ENCODE results near the gene SCARB1. TPM values are rescaled to one million over a fixed set of nuclear protein-coding genes. Genes with fewer than 3 reads are reported as not detected.

SCARB1 gene
- total RNA-seq, 1 donor from 2014 or later = 4.3 TPM

- Mint-ChIP-seq H3K27me3 (ENCODE audit: insufficient read depth, low read depth) (peaks cover 2% of the 10 kb centered on the region), H3K4me3 (no peak overlapping the region), H3K4me1 (peaks cover 17% of the 10 kb centered on the region), H3K27ac (no peak overlapping the region), H3K9me3 (no peaks in the 10 kb centered on the region), H3K36me3 (peaks cover 8% of the 10 kb centered on the region)
- no peaks in the 10 kb centered on the region for H3K27me3 ChIP-seq
- no peak overlapping the region for H2AFZ ChIP-seq (replicated peaks)
- no peak overlapping the region for H3K4me2 ChIP-seq
- no peak overlapping the region for H3K4me3 ChIP-seq
- H3K4me1 ChIP-seq = peaks cover 13% of the 10 kb centered on the region
- no peak for DNase-seq (ENCODE audit: low spot score)
- H3K36me3 ChIP-seq = no peaks in the 10 kb centered on the region
- H4K20me1 ChIP-seq (ENCODE audit: low read depth) = no peaks in the 10 kb centered on the region
- no peak overlapping the region for H3K9ac ChIP-seq
- no peaks in the 10 kb centered on the region for H3K9me3 ChIP-seq (ENCODE audit: low read depth)
- TF ChIP-seq EZH2 (IDR thresholded peaks at IDR 0.05) (no peak), CTCF (IDR thresholded peaks at IDR 0.05) (no peak), EZH2phosphoT487 (IDR thresholded peaks at IDR 0.05) (no peak)
- no peaks in the 10 kb centered on the region for H3K79me2 ChIP-seq (ENCODE audit: low read depth)
- H3K27ac ChIP-seq = no peak overlapping the region
- H3F3A ChIP-seq (ENCODE audit: low read depth) = no peaks in the 10 kb centered on the region
Observed at GRCh38 chr12:124819525-124819924, 44.1 kb downstream of the SCARB1 start.

- H3K27ac Mint-ChIP-seq = no peak overlapping the region
- TF ChIP-seq CTCF (IDR thresholded peaks at IDR 0.05) (no peak), EZH2 (IDR thresholded peaks at IDR 0.05) (no peak), EZH2phosphoT487 (IDR thresholded peaks at IDR 0.05) (no peak)
- Histone ChIP-seq H3K4me3 (no peak overlapping the region), H3K4me1 (peaks cover 13% of the 10 kb centered on the region), H2AFZ (replicated peaks) (no peak overlapping the region), H4K20me1 (ENCODE audit: low read depth) (no peaks in the 10 kb centered on the region), H3K4me2 (no peak overlapping the region), H3K9me3 (ENCODE audit: low read depth) (no peaks in the 10 kb centered on the region), H3K36me3 (no peaks in the 10 kb centered on the region), H3K27me3 (no peaks in the 10 kb centered on the region), H3F3A (ENCODE audit: low read depth) (no peaks in the 10 kb centered on the region), H3K79me2 (ENCODE audit: low read depth) (no peaks in the 10 kb centered on the region), H3K9ac (no peak overlapping the region), H3K27ac (no peak overlapping the region)
- DNase-seq (ENCODE audit: low spot score) = no peak
- H3K27me3 Mint-ChIP-seq (ENCODE audit: insufficient read depth, low read depth) = peaks cover 3% of the 10 kb centered on the region
- H3K9me3 Mint-ChIP-seq = no peaks in the 10 kb centered on the region
- no peak overlapping the region for H3K4me3 Mint-ChIP-seq
- peaks cover 8% of the 10 kb centered on the region for H3K36me3 Mint-ChIP-seq
- peaks cover 12% of the 10 kb centered on the region for H3K4me1 Mint-ChIP-seq
Observed at GRCh38 chr12:124819080-124819479, 44.6 kb downstream of the SCARB1 start.

DNA sequence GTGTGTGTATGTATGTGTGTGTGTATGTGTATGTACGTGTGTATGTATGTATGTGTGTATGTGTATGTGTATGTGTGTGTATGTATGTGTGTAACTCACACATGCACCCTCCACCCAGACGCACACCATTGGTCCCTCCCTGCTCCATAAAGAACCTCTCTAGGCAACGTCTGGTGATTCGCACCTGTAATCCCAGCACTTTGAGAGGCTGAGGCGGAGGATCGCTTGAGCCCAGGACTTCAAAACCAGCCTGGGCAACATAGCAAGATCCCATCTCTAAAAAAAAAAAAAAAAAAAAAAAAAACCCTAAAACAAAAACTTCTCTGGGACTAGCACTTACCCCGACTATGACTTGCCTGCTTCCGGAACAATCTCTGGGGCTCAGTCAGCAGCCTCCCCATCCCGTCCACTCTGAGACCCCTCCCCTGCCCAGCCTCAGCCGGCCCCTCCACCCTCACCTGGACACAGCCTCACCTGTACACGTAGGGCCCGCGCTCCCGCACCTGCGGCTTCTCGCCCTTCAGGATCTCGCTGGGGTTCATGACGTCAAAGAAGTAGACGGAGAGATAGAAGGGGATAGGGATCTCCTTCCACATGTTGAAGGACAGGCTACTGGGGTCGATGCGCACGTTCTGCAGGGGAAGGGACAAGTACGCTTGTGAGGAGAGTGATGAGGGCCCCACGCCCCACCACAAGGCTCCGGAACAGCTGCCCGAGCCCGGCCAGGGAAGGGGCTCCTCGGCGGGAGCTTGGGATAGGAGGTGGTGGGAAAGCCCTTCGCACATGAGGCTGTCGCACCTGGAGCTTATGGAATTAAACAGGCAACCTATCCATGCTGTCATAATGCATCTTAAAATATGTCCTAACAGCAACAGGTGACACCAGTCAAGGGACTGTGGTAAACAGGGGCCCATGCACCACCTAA, 46.3 kb downstream of the SCARB1 start:
- Histone ChIP-seq H4K20me1 (ENCODE audit: low read depth) (no peaks in the 10 kb centered on the region), H3K9me3 (ENCODE audit: low read depth) (no peaks in the 10 kb centered on the region), H3K27ac (no peak overlapping the region), H3K4me3 (no peak overlapping the region), H3K9ac (no peak overlapping the region), H3K79me2 (ENCODE audit: low read depth) (no peaks in the 10 kb centered on the region), H3K36me3 (no peaks in the 10 kb centered on the region), H3K27me3 (no peaks in the 10 kb centered on the region), H2AFZ (replicated peaks) (no peak overlapping the region), H3K4me2 (no peak overlapping the region), H3K4me1 (peaks cover 13% of the 10 kb centered on the region), H3F3A (ENCODE audit: low read depth) (no peaks in the 10 kb centered on the region)
- no peak for DNase-seq (ENCODE audit: low spot score)
- H3K4me3 Mint-ChIP-seq = no peak overlapping the region
- H3K4me1 Mint-ChIP-seq = peaks cover 10% of the 10 kb centered on the region
- peaks cover 17% of the 10 kb centered on the region for H3K36me3 Mint-ChIP-seq
- no peak overlapping the region for H3K27ac Mint-ChIP-seq
- H3K9me3 Mint-ChIP-seq = no peaks in the 10 kb centered on the region
- TF ChIP-seq EZH2phosphoT487 (IDR thresholded peaks at IDR 0.05) = no peak
- TF ChIP-seq EZH2 (IDR thresholded peaks at IDR 0.05) = no peak
- no peak for TF ChIP-seq CTCF (IDR thresholded peaks at IDR 0.05)
- peaks cover 7% of the 10 kb centered on the region for H3K27me3 Mint-ChIP-seq (ENCODE audit: insufficient read depth, low read depth)

All from neural progenitor cell (in vitro differentiated cells).